ACHN (cell line): ENCODE data around the gene SUPT4H1.

ENCODE experiments used
- DNase-seq: peaks from one replicate; pipeline ENCODE4 v3.0.0-alpha.2; 2015
- in situ Hi-C: cut with HindIII; loops from 2 replicates; pipeline ENCODE4 v1.10.0; 2017; ENCODE audit warnings: low sequenced_read_pairs, low pct_ligation_motif_present, low pct_unique_long_range_greater_than_20kb

Gene SUPT4H1

DNA sequence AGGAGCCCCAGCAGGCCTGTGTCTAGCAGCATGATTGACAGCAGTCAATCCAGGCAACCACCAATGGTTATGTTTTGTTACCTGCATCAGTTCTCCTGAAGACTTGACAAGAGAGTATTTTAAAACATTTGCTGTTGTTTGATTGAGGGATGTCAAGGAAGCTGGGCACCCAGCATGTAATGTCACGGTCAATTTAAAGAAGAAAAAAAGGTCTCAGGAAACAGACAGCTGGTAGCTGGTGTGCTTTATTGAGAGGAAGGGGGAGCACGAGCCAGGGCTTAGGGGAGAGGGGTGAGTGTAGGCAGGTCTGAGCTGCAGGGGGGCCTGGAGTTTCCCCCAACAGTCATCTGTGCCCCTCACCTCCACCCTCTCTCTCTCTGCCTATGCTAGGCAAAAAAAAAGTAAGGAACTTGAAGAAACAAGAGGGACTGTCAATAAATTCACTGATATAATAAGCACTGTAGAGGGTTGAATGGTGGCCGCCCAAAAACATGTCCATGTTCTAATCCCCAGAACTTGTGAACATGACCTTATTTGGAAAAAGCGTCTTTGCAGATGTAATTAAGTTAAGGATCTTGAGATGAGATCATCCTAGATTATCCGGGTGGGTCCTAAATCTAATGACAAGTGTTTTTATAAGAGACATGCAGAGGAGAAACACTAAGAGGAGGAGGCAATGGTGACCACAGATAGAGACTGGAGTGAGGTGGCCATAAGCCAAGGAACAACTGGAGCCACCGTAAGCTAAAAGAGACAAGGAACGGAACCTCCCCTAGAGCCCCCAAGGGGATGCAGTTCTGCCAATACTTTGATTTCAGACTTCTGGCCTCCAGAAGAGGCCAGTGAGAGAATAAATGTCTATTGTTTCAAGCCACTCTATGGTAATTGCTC, 37.9 kb downstream of the SUPT4H1 start:
- in situ Hi-C loops, result no loop called here

DNA sequence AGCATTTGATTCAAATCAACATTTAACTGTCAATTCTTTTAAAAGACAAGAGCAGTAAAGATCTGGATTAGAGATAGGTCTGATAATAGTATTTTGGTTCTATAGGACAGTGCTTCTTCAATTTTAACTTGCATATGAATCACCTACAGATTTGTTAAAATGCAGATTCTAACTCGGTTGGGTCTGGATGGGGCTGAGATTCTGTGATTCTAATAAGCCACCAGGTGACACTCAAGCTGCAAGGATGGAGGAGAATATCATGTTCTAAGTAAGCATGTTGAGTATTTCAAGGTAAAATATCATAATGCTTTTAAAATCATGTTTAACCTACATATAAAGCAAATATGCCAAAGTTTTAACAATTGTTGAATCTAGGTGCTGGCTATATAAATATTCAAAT, 39.2 kb downstream of the SUPT4H1 start:
- in situ Hi-C loops, result no loop called here
- no peak for DNase-seq

More for the DNA sequence above, 37.9 kb downstream of the SUPT4H1 start:
- DNase-seq, result no peak

GRCh38 chr17:58312021-58312630, 39.9 kb downstream of the SUPT4H1 start:
- in situ Hi-C loops, result no loop called here
- no peak for DNase-seq

- no peak for DNase-seq
- in situ Hi-C loops, result no loop called here
These were observed 40.5 kb downstream of the SUPT4H1 start for GRCh38 chr17:58311429-58311894.

DNA sequence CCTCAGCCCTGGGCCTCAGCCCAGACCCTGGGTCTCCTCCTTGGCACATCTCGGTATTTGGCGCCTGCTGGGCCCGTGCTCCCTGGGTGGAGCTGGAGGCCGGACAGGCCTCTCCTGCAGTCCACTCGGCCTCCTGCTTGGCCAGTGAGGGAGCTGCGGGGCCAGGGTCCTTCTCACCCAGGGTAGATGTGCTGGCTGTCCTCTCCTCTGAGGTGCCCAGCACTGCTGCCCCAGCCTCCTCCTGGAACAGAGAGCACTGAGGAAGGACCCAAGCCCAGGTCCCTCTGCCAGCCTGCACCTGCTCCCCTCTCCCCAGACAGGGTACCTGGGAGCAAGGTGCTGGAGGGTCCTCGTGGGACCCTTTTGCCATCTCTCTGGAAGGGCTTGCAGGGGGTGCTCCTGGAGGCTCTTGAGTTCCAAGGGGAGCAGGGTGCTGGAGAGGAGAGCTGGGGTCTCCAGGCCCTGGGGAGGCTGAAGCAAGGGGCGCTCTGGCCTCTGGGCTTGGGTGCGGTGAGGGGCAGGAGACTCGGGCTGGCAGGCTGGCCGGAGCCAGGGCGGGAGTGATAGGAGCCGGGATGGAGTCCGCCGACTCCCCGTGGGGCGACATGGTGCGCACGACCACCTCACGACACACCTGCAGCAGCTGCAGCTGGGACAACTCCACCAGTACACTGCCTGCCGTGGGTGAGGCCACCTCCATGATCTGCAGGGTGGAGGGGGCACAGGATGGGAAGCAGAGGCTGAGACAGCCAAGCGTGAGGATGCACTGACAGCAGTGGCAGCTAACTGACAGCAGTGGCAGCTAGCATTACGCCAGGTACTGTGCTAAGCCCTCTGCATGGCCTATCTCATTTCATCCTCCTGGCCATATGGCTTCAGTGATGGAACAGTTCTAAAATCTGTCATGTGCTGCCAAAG, 41.2 kb downstream of the SUPT4H1 start:
- DNase-seq, result no peak
- in situ Hi-C loops, result no loop called here

DNA sequence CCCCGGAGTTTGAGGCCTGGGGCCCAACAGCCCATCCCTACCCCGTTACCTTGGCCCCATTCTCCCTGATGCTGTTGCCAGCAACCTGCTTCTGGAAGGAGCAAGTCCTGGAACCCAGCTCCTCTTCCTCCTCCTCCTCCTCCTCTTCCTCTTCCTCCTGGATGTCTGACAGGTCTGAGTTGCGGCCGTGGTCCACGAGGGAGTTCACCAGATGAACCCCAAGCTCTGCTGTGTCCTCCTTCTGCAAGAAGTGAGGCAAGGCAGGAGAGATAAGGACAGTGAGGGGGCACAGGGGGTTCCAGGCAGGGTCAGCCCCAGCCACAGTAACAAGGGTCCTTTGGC, 42.1 kb downstream of the SUPT4H1 start:
- DNase-seq, result no peak
- in situ Hi-C loops, result no loop called here

- DNase-seq, result no peak
- in situ Hi-C loops, result no loop called here
These were observed 42.8 kb downstream of the SUPT4H1 start for GRCh38 chr17:58308985-58309917.

GRCh38 chr17:58308173-58308984, 43.6 kb downstream of the SUPT4H1 start:
- in situ Hi-C loops, result no loop called here
- peak; percentile 8 for DNase-seq

DNA sequence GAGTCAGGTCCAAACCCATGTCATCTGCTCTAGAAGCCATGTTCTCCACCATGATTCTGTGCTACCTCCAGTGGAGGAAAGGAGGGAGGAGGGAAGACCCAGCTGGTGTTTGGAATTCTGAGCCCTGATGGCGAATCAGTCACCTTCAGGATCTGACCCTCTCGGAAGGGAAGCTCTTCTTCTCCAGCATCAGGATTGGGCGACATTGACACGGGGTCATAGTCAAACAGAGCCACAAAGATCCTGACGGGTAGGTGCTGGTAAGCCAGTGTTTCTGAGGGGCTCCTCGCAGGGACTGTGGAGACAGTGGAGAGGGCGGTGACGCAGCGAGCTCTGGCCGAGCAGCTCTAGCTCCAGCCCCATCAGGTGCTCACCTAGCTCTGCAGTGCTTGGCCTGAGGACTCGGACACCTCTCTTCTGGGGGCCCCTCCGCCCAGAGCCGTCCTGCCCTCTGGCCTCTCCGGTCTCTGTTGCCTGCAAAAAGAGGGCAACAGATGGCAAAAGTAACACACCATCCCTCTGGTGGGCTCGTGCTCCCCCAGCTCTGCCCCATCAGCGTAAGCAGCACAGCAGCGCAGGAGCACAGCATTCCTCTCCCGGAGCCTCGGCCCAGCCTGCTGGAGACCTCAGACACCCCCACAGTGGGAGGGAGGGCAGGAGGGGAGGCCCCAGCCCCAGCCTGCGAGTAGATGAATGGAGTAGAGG, 44.4 kb downstream of the SUPT4H1 start:
- in situ Hi-C loops, result no loop called here
- DNase-seq, result no peak

GRCh38 chr17:58306131-58306951, 45.7 kb downstream of the SUPT4H1 start:
- no peak for DNase-seq
- in situ Hi-C loops, result no loop called here

GRCh38 chr17:58305626-58306025, 46.4 kb downstream of the SUPT4H1 start:
- DNase-seq, result no peak
- in situ Hi-C loops, result no loop called here

DNA sequence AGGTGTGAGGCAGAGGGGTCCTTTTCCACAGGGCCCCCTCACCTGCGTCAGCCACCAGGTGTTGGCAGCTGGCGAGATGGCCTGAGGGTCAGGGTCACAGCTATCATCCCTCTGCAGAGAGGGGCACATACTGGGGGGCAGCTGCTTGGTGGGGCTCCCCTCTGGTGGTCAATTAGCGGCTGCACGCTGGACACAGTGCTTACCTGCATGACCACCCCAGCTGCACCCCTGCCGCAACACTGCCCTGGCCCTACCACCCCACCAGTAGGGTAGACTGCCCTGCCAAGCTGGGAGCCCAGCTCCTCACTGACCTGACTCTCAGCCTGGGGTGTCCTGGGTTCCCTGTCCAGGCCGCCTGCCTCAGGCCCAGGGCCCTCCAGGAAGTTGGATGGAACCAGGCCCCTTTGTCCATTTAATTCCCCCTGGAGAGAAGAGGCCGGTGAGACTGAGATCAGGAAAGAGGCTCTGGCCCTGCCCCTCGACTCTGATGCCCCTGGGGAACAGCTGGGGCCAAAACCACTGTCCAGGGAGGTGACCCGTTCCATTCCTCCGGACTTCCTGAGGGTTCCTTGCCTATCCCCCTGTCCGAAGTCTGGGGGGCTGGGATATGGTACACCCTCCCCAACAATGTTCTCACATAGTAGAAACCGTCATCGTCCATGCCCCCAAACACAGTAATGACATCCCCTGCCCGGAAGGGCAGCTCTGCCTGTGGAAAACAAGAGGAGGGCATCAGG, 47.1 kb downstream of the SUPT4H1 start:
- in situ Hi-C loops, result no loop called here
- DNase-seq, result no peak

- peak; percentile 59 for DNase-seq
- in situ Hi-C loops, result no loop called here
These were observed 47.8 kb downstream of the SUPT4H1 start for GRCh38 chr17:58303971-58304749.

- in situ Hi-C loops, result no loop called here
- no peak for DNase-seq
These were observed 48.9 kb downstream of the SUPT4H1 start for GRCh38 chr17:58302919-58303585.
